Stimulated activated CD8-positive, alpha-beta memory T cell treated with anti-CD3 and anti-CD28 coated beads, Interleukin-7, amount 100 ng/mL, for 24 hours (primary cell): ENCODE measurements around the gene MAPT.

Experiments
- DNase-seq: peaks from one replicate; pipeline ENCODE4 v3.0.0-alpha.2; 2020; ENCODE audit warnings: low read depth

The MAPT gene

DNA sequence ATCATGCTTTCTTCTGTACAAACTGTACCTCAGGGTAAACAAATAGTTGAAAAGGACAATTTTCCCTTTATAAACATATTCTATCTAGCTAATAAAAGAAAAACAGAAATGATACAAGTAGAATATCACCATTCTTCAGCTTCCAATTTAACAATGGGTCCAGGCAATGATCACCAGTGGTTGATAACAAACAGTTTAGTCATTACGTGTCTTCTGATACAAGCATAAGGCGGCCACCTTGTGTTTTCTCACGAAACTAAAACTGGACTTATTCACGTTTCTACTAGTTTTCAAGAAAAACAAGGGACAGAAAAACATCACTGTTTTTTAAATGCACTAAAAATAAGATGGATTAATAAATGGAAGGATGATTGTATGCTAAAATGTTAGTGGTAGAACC, 163.0 kb downstream of the MAPT start:
- no peak for DNase-seq

DNA sequence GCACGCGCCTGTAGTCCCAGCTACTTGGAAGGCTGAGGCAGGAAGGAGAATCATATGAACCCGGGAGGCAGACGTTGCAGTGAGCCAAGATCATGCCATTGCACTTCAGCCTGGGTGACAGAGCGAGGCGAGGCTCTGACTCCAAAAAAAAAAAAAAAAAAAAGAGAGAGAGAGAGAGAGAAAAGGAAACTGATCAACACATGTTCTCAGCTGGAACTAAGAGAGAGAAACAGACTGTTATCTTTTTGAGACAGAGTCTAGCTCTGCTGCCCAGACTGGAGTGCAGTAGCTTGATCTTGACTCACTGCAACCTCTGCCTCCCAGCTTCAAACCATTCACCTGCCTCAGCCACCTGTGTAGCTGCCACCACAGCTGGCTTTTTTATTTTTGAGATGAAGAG, 165.1 kb downstream of the MAPT start:
- DNase-seq, result no peak

DNA sequence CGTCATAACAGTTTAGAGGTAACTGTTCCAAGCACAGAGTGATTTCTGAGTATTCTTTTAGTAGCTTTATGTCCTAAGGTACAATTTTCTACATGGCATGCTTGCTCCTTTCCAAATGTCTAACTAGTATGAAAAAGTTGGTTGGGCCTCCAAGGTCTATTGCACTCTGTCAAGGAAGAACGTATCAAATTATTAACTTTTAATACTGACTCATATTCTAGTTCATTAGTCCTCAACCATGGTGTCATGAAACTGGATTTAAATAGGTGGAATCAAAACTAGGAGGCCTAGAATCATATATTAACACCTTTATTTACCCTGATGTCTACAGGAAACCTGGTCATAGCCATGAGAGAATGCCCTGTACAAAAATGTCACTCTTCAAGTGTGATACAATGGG, 166.1 kb downstream of the MAPT start:
- no peak for DNase-seq

DNA sequence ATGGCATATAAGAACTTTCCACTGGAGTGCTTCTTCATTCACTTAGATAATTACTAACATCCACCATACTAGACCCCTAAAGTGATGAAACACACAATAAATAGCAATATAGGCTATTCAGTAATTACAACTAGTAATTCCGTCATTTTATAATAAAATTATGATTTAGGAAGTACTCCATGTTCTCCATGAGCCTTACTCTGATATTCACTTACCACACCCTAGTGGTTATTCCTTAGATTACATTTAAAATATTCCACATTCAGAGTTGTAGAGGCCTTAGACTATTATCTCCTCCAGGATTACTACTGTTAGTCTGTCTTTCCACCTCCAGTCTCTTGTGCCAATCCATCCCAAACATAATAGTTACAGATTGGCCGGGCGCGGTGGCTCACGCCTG, 167.1 kb downstream of the MAPT start:
- no peak for DNase-seq

DNA sequence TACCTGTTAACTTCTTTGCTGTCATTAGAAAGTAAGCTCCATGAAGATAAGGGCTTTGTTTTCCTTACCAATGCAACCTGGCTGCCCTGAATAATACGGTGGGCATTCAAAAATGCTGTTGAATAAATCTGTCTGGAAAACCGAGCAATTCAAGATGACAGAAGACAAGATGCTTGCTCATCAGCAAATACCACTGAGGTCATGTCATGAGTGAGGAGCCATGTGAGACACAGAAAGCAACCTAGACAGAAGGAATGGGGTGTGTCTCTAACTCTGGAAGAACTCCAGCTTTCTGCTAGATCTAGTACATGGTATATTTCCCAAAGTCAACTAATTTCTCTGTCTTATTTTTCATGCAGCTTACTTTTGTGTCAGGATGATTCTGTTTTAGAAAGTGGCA, 168.9 kb downstream of the MAPT start:
- DNase-seq, result no peak

DNA sequence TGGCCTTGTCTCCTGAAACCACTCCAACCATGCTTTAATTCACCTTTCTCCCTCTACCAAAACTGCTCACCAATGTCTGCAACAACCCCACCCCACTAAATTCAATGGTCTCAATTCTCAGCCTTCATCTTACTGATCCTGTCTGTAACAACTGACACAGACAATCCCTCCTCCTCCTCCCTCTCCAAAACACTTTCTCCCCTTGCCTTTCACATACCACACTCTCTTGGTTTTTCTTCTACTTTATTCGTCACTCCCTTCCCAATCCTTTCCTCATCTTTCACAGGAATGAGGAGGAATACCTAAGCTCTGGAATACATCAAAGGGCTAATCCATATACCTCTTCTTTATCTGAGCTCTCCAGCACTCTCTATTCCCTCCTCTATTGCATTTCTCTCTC, 170.1 kb downstream of the MAPT start:
- DNase-seq, result no peak

DNA sequence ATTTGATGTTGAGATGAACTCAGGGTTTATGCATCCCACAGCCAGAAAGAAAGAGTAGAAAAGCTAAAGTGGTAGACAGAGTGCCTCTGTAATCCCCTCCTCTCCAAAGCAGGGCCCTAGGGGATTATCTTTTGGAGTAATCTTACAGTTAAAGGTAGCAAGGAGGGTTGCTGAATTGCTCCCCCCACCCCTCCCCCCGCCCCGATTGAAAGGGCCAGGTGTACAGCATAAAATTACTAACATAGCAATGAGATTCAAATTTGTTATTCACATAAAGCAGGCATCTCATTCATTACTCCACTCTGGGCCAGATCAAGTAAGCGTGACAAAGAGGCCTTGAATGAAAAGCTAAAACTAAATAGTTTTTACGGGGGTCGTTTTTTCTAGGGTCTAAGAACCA, 177.4 kb downstream of the MAPT start:
- no peak for DNase-seq

DNA sequence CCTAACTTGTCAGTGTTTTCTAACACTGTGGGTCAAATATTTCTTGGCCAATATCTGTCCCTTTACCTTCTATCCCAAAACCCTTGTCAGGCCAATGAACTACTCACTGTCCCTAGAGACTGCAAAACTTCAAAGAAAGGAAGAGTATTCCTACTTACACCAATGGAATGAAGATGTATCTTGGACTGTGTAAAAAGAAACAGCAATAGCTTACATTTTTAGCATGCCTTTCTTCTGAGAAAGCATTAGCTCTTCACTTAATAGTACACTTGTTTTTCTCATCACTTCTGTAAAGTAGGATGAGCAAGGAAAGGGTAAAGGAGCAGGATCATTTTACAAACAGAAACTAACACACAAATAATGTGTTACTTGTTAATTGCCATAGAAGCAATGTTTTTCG, 178.6 kb downstream of the MAPT start:
- DNase-seq, result no peak

DNA sequence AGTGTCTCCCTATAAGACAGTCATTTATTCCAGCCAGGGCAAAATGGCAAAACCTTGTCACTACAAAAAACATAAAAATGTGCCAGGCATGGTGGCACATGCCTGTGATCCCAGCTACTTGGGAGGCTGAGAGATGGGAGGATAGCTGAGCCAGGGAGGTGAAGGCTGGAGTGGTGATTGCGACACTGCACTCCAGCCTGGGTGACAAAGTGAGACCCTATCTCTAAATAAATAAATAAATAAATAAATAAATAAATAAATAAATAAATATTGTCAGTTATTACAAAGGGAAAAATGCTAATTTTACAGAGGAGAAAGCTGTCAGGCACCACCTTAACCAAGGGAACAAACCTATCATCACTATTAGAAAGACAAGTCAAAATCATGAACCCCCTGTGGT, 180.2 kb downstream of the MAPT start:
- no peak for DNase-seq
